ENCODE data around the gene SEMA6C.
"Not testable (repeated sequence)": the region's sequence is repeated elsewhere in the genome, so short reads cannot be mapped to it uniquely, and the experiment has no call there.

Gene SEMA6C

GRCh38 chr1:151133018-151133806 lies 13.2 kb downstream of the SEMA6C start:
- DNase-seq = no peak
- in situ Hi-C loops (cut with MboI; ENCODE audit: low pct_unique_long_range_greater_than_20kb, low sequenced_read_pairs) = no loop called here

DNA sequence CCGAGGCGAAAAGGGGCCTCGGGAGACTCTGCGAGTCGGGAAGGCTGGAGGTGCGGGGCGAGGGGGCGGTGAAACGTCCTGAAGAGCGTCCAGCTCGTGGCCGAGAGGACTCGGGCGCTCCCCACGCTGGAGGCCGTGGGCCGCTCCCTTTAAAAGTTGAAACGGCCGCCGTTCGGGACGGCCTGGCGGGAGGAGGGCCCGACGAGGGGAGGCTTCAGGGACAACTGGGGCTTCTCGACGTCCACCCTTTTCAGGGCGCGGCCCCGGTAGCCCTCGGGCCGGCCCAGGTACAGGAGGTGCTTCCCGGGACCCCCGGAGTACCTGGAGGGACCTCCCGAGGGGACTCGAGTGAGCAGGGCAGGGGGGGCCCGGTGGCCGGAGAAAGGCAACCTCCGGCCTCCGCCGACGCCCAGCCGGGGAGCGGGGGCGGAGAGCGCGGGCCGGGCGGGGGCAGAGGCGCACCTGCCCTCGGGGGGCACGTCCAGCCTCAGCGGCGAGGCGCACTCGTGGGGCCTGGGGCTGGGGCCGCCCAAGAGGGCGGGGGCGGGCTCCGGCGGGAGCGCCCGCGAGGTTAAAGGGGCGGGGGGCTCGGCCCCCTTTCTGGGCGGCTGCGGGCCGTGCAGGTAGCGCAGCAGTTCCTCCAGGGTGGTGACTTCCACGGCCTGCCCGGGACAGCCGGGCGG lies 14.0 kb downstream of the SEMA6C start:
- no peak for DNase-seq
- in situ Hi-C loops (cut with MboI; ENCODE audit: low pct_unique_long_range_greater_than_20kb, low sequenced_read_pairs) = no loop called here

DNA sequence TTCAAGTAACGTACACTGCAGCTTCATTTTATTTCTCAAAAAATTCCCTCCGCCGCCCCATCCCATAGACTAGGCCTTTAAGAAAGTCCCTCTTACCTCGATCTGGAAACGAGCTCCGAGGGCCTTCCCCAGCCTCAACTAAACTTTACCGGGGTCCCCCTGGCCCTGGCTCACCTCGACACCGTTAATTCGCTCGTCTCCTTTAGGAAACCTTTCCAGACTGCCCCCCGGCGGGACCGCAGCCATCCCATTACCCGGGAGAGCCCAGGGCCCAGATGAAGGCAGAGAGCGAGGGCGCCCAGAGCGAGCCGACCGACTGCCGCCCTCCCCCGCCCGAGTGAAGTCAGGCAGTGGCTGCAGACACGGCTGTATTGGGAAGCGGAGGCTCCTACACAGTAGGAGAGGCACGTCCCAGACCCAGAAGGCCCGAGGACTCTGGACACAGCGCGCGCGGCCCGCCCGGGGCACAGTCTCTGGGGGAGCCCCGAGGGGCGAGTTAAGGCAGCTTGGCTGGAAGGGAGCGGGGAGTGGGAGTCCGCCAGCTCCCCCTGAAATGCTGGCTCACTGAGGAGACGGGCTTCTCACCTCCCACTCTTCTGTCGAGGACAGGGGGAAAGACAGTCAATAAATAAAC lies 14.6 kb downstream of the SEMA6C start:
- in situ Hi-C loops (cut with MboI; ENCODE audit: low pct_unique_long_range_greater_than_20kb, low sequenced_read_pairs) = no loop called here
- no peak for DNase-seq

GRCh38 chr1:151130987-151131586 lies 15.3 kb downstream of the SEMA6C start:
- in situ Hi-C loops (cut with MboI; ENCODE audit: low pct_unique_long_range_greater_than_20kb, low sequenced_read_pairs) = no loop called here
- no peak for DNase-seq

- in situ Hi-C loops (cut with MboI; ENCODE audit: low pct_unique_long_range_greater_than_20kb, low sequenced_read_pairs) = no loop called here
- no peak for DNase-seq
These were observed 17.6 kb downstream of the SEMA6C start for GRCh38 chr1:151128800-151129199.

GRCh38 chr1:151124763-151125403 lies 21.5 kb downstream of the SEMA6C start:
- no peak for DNase-seq
- in situ Hi-C loops (cut with MboI; ENCODE audit: low pct_unique_long_range_greater_than_20kb, low sequenced_read_pairs) = no loop called here

DNA sequence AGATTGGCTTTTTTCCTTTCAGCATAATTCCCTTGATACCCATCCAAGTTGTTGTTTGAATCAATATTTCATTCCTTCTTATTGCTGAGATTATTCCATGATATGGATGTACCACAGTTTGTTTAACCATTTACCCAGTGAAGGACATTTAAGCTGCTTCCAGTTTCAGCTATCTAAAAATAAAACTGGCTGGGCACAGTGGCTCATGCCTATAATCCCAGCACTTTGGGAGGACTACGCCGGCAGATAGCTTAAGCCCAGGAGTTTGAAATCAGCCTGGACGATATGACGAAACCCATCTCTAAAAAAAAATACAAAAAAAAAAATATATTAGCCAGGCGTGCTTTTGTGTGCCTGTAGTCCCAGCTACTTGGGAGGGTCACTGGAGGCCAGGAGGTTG lies 32.6 kb downstream of the SEMA6C start:
- no peak for DNase-seq
- in situ Hi-C loops (cut with MboI; ENCODE audit: low pct_unique_long_range_greater_than_20kb, low sequenced_read_pairs) = no loop called here

- no peak for DNase-seq
- in situ Hi-C loops (cut with MboI; ENCODE audit: low pct_unique_long_range_greater_than_20kb, low sequenced_read_pairs) = no loop called here
These were observed 38.1 kb downstream of the SEMA6C start for GRCh38 chr1:151108331-151108730.

DNA sequence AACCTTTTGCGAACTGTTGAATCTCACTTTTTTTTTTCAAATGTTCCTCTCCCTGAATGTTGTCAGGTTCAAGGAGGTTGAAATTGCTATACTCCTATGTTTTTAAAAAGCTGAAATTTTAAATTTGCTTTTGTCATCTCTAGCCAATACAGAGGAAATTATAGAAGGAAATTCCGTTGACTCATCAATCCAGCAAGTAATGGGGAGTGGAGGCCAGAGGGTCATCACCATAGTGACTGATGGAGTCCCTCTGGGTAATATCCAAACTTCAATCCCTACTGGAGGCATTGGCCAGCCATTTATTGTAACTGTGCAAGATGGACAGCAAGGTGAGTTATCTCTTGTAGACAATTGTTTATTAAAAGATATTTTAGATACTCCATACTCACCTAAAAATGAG lies 39.5 kb downstream of the SEMA6C start:
- no peak for DNase-seq

GRCh38 chr1:151104630-151105029 lies 41.8 kb downstream of the SEMA6C start:
- in situ Hi-C loops (cut with MboI; ENCODE audit: low pct_unique_long_range_greater_than_20kb, low sequenced_read_pairs) = no loop called here
- DNase-seq = no peak

More for the DNA sequence above, 39.5 kb downstream of the SEMA6C start:
- in situ Hi-C loops (cut with MboI; ENCODE audit: low pct_unique_long_range_greater_than_20kb, low sequenced_read_pairs) = no loop called here

GRCh38 chr1:151098126-151098525 lies 48.3 kb downstream of the SEMA6C start:
- in situ Hi-C loops (cut with MboI; ENCODE audit: low pct_unique_long_range_greater_than_20kb, low sequenced_read_pairs) = no loop called here
- DNase-seq = no peak

DNA sequence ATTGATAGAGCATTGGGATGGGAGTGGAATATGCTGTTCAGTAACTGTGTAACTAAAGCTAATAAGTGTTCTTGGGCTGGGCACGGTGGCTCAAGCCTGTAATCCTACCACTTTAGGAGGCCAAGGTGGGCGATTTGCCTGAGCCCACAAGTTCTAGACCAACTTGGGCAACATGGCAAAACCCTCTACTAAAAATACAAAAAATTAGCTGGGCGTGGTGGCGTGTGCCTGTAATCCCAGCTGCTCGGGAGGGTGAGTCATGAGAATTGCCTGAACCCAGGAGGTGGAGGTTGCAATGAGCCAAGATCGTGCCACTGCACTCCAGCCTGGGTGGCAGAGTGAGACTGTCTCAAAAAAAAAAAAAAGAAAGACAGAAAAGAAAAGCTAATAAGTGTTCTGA lies 49.0 kb downstream of the SEMA6C start:
- DNase-seq; in situ Hi-C loops (cut with MboI; ENCODE audit: low pct_unique_long_range_greater_than_20kb, low sequenced_read_pairs): not testable (repeated sequence)

DNA sequence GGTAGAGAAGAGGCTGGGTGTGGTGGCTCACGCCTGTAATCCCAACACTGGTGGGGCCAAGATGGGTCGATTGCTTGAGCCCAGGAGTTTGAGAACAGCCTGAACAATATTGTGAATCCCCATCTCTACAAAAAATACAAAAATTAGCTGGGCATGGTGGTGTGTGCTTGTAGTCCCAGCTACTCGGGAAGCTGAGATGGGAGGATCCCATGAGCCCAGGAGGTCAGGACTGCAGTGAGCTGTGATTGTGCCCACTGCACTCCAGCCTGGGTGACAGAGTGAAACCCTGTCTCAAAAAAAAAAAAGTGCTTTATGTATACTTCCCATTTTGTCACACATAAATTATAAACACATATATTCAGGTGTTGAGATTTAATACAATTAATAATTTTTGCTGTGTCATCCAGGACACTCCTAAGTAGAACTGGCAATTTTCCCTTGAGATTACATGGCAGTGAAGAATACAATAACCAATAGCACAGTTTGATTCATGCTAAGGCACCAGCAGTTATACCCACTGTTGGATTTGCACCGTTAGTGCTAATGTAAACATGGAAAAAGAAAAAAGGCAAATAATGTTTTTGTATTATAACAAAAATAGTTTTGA lies 60.4 kb downstream of the SEMA6C start:
- in situ Hi-C loops (cut with MboI; ENCODE audit: low pct_unique_long_range_greater_than_20kb, low sequenced_read_pairs) = no loop called here
- DNase-seq = no peak

Data from KBM-7 (cell line).